Fibroblast of villous mesenchyme (primary cell): ENCODE measurements around the gene PLEKHF1. TPM values are rescaled to one million over a fixed set of nuclear protein-coding genes. Genes with fewer than 3 reads are reported as not detected.

Experiments
- DNase-seq: peaks from one replicate; pipeline ENCODE4 v3.0.0-alpha.2; 2010; ENCODE audit warnings: low read depth
- H3K4me3 ChIP-seq: 2 replicates; pipeline ENCODE4 v1.5.1; 2011; ENCODE audit warnings: low read depth, mild to moderate bottlenecking, low read length
- total RNA-seq: library from RNA; depleted of rRNA; stranded (reverse); fragments of >200 nt; gene quantifications from 2 replicates; pipeline ENCODE4 v1.2.3, GENCODE V29; 2012
- TF ChIP-seq, protein P1 (sequence below): IDR thresholded peaks from 2 replicates; pipeline ENCODE4 v1.5.1; 2012; ENCODE audit warnings: low read depth, mild to moderate bottlenecking, low read length; ENCODE audit not compliant: insufficient read depth

The PLEKHF1 gene
- total RNA-seq, 1 donor, result 9.9 TPM

DNA sequence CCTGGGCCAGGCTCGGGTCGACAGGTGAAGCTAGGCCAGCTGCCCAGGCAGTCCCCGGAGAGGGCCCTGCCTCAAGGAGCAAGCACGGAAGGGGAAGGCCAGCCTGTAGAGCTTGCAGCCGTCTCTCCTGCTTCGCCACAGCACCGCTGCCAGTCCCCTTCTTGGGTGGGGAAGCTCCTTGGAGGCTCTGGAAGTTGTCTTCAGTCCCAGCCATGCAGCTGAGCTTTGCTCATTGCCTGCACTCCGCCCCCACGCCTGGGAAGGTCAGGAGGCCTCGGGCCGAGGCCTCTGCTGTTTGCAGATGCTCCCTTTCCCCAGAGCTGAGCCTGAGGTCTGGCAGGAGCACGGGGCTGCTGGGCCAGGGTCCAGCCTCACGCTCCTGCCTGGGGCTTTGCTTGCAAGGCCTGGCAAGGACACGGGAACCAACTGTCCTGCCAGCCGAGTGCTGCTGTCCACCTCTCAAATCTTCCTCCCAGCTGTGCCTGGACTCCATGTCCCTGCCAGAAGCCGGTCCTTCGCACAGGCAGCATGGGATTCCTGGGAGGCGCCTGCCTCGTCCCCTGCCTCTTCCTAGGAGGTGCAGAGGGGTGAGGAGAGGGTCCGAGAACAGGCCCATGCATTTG is 13.3 kb downstream of the PLEKHF1 start:
- peak; percentile 38 for DNase-seq
- H3K4me3 ChIP-seq, result no peak overlapping the region
- TF ChIP-seq, protein P1, sequence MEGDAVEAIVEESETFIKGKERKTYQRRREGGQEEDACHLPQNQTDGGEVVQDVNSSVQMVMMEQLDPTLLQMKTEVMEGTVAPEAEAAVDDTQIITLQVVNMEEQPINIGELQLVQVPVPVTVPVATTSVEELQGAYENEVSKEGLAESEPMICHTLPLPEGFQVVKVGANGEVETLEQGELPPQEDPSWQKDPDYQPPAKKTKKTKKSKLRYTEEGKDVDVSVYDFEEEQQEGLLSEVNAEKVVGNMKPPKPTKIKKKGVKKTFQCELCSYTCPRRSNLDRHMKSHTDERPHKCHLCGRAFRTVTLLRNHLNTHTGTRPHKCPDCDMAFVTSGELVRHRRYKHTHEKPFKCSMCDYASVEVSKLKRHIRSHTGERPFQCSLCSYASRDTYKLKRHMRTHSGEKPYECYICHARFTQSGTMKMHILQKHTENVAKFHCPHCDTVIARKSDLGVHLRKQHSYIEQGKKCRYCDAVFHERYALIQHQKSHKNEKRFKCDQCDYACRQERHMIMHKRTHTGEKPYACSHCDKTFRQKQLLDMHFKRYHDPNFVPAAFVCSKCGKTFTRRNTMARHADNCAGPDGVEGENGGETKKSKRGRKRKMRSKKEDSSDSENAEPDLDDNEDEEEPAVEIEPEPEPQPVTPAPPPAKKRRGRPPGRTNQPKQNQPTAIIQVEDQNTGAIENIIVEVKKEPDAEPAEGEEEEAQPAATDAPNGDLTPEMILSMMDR, result no peak

DNA sequence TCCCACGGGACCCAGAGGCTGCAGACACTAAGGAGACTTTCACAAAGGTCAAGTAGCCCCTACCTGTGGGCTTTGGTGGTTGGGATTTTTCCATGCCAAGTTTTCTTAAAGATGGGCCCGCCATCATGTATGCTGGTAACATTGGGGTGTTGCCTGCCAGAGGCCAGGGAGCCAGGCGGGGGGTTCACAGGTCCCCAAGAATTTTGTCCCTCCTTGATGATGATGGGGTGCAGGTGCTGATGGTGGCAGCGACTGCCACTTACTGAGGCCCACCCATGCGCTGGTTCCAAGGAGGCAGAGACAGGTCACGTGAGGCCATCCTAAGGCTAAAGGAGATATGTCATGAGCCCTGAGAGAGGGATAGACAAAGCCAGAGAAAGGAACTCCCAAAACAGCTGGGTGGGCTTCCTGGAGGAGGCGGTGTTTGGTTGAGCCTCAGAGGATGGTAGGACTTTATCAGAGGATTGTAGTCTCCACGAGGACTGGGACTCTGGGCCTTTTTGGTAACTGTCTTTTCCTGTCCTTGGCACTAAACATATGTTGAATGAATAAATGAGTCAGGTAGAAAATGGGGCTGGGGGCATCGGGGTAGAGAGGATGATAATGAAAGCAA is 14.4 kb downstream of the PLEKHF1 start:
- no peak for DNase-seq
- TF ChIP-seq, protein P1, result no peak
- H3K4me3 ChIP-seq, result no peak overlapping the region

DNA sequence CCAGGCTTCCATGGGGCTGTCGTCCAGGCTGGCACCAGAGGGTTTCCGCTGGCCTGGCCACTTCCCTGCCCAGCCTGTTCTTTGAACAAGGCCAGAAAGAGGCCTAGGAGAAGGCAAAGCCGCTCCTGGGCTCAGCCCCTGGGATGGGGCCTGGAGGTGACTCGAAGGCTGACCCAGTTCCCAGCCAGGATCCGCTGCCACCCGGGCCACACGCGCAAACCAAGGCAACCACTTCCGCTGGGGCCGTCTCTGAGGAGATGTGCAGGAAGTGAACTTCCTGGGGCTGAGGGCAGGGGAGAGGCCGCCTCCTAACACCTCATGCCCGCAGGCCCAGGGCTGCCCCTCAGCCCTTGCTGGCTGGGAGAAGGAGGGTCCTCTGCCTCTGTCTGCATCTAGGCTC is 15.2 kb downstream of the PLEKHF1 start:
- TF ChIP-seq, protein P1, result no peak
- DNase-seq, result no peak

GRCh38 chr19:29680937-29681336 is 15.7 kb downstream of the PLEKHF1 start:
- TF ChIP-seq, protein P1, result no peak

More for the DNA sequence above, 15.2 kb downstream of the PLEKHF1 start:
- H3K4me3 ChIP-seq, result no peak overlapping the region

DNA sequence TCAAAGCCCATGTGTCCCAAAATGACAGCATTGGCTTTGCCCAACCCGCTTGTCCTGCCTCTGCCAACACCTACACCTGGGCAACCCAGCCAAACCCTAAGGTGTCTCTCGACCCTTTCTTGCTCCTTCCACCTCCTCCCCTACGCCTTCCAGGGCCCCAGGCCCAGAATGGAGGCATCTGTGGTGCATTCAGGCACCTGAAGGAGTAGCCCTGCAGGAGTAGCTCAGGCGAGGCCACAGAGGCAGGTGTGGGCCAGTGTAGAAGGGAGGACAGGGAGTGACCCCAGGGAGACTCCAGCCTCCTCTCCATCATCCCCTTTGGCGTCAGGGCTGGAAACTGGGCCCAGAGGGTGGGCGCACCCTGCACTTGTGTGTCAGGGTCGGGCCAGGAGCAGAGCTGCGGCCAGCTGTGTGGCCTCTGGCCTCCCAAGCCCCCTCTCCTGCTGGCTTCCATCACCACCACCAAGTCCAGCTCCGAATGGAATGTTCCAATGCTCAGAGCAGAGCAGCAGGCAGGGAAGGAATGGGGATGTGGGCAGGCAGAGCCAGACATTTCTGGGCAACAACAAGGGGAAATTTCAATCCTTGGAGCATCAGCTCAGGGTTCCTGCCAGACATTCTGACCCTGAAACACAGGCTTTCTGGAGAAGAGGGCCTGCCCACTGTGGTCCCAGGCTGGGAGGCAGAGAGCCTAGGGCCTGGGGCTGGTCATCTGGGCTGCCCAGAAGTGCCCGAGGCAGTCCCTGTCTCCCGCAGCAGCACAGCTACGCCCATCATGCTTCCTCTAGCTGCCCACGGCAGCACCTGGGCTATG is 16.4 kb downstream of the PLEKHF1 start:
- no peak for DNase-seq
- H3K4me3 ChIP-seq, result no peak overlapping the region
- TF ChIP-seq, protein P1, result no peak

More at GRCh38 chr19:29680937-29681336, 15.7 kb downstream of the PLEKHF1 start:
- no peak overlapping the region for H3K4me3 ChIP-seq
- DNase-seq, result no peak

GRCh38 chr19:29682236-29682895 is 17.1 kb downstream of the PLEKHF1 start:
- TF ChIP-seq, protein P1, result no peak
- no peak for DNase-seq

More at GRCh38 chr19:29682236-29682895, 17.1 kb downstream of the PLEKHF1 start:
- no peak overlapping the region for H3K4me3 ChIP-seq
